GM10248 (cell line): Measurements from ENCODE around the gene ATF2.
"Not testable (repeated sequence)": the region's sequence is repeated elsewhere in the genome, so short reads cannot be mapped to it uniquely, and the experiment has no call there.

ENCODE experiments used
- CTCF ChIA-PET: fragments of 300-600 bp; sonication (Branson Sonifier 250); formaldehyde crosslinking; extraction: SDS; loops from one replicate; lab custom pipeline; 2021; ENCODE audit warnings: antibody characterized with exemption; lab: Yijun Ruan, JAX
- POLR2A ChIA-PET: fragments of 350-650 bp; sonication (Branson Sonifier 250); formaldehyde crosslinking; extraction: SDS; loops from one replicate; lab custom pipeline; 2020; ENCODE audit warnings: antibody characterized with exemption; lab: Yijun Ruan, JAX
- DNase-seq: peaks from one replicate; pipeline ENCODE4 v3.0.0; 2012; ENCODE audit errors: extremely low spot score
- TF ChIP-seq, protein P1 (sequence below): IDR thresholded peaks from 2 replicates; pipeline ENCODE4 v1.5.1; 2012; ENCODE audit warnings: mild to moderate bottlenecking, low read depth; ENCODE audit errors: extremely low read depth, missing control alignments, control extremely low read depth

The ATF2 gene

DNA sequence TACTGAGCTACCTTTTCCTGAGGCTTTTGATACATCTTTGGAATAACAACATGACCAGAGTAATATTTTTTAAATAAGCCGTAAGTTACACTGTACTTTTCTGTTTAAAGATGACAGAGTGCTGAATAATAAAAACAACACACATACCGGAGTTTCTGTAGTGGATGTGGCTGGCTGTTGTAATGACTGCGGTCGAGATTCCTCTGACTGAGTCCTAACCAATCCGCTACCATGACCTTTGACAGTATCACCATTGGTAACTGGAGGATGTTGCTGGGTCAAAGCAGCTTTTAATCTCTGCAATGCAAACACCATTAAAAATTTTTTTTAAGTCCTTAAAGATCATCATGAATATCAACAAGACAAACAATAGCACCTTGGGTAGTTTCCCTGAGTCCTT, 70.7 kb downstream of the ATF2 start:
- DNase-seq = no peak
- CTCF ChIA-PET = no interaction called here
- POLR2A ChIA-PET = no interaction called here
- TF ChIP-seq, protein P1, sequence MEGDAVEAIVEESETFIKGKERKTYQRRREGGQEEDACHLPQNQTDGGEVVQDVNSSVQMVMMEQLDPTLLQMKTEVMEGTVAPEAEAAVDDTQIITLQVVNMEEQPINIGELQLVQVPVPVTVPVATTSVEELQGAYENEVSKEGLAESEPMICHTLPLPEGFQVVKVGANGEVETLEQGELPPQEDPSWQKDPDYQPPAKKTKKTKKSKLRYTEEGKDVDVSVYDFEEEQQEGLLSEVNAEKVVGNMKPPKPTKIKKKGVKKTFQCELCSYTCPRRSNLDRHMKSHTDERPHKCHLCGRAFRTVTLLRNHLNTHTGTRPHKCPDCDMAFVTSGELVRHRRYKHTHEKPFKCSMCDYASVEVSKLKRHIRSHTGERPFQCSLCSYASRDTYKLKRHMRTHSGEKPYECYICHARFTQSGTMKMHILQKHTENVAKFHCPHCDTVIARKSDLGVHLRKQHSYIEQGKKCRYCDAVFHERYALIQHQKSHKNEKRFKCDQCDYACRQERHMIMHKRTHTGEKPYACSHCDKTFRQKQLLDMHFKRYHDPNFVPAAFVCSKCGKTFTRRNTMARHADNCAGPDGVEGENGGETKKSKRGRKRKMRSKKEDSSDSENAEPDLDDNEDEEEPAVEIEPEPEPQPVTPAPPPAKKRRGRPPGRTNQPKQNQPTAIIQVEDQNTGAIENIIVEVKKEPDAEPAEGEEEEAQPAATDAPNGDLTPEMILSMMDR = no peak

GRCh38 chr2:175084117-175084516, 83.9 kb downstream of the ATF2 start:
- CTCF ChIA-PET, DNase-seq, POLR2A ChIA-PET: not testable (repeated sequence)

DNA sequence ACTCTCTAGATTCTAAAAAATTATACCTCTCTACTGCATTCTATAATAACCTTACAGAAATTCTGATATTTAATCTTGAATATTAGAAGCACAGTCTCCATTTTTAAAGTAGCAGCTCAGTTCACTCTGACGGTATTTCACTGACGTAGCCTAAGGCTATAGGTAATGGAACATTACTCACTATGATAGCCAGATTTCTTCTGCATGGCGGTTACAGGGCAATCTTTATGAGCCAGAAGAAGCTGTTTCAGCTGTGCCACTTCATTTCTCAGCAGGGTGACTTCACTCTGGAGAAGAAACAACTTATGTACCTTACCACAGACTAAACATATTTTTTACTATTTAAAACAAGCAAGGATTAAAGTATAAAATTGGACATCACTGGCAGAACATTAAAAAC, 87.5 kb downstream of the ATF2 start:
- TF ChIP-seq, protein P1 = no peak
- POLR2A ChIA-PET = no interaction called here
- no peak for DNase-seq
- CTCF ChIA-PET = interaction anchor here (0.9 to 4.1 kb wide), 5 partner anchors 10 to 37 kb away, joined by 3 to 17 read pairs (median 3); no protein-coding TSS in a partner anchor

GRCh38 chr2:175076272-175076671, 91.7 kb downstream of the ATF2 start:
- ChIA-PET CTCF (interaction anchor here (1.6 kb wide), 1 partner anchor 13 kb away, joined by 3 read pairs; no protein-coding TSS in a partner anchor), POLR2A (no interaction called here)
- DNase-seq = no peak
- TF ChIP-seq, protein P1 = no peak

GRCh38 chr2:175074478-175074877, 93.5 kb downstream of the ATF2 start:
- ChIA-PET POLR2A (no interaction called here), CTCF (interaction anchor here (1.6 kb wide), 1 partner anchor 12 kb away, joined by 3 read pairs; no protein-coding TSS in a partner anchor)
- TF ChIP-seq, protein P1 = no peak
- no peak for DNase-seq

GRCh38 chr2:175068534-175068933, 99.5 kb downstream of the ATF2 start:
- CTCF ChIA-PET = no interaction called here
- TF ChIP-seq, protein P1 = no peak

DNA sequence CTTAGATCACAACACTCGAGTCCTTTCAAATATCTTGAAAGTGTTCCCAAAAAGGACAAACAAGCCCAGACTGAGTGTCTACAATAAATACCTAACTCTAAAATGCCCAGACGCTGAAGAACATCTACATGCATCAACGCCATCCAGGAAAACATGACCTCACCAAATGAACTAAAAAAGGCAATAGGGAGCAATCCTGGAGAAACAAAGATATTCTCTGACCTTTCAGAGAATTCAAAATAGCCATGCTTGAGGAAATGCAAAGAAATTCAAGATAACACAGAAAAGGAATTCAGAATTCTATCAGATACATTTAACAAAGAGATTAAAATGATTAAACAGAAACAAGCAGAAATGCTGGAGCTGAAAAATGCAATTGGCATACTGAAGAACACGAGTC, 101.6 kb downstream of the ATF2 start:
- DNase-seq = no peak
- TF ChIP-seq, protein P1 = no peak
- POLR2A ChIA-PET = no interaction called here
- CTCF ChIA-PET = interaction anchor here (4.3 kb wide), 1 partner anchor 15 kb away, joined by 17 read pairs; no protein-coding TSS in a partner anchor

More at GRCh38 chr2:175068534-175068933, 99.5 kb downstream of the ATF2 start:
- no peak for DNase-seq
- POLR2A ChIA-PET = no interaction called here
